Stimulated activated effector memory CD8-positive, alpha-beta T cell treated with anti-CD3 and anti-CD28 coated beads, Interleukin-12 subunit alpha, Interleukin-12 subunit beta, amount 100 ng/mL, for 72 hours (primary cell): ENCODE measurements around the gene FLRT3.

Experiments
- ATAC-seq: fragments of 150-1000 bp; cut with Tn5 transposase; 2 replicates; pipeline ENCODE4 v1.10.0; 2021
- DNase-seq, 2 donors: peaks; one replicate each; pipeline ENCODE4 v3.0.0; 2021 to 2022; ENCODE audit warnings: low spot score in 2 of 2
- H3K27ac Mint-ChIP-seq: one replicate; pipeline ENCODE4 v1.8.0; 2022; ENCODE audit warnings: mild to moderate bottlenecking, mixed read lengths
- H3K36me3 Mint-ChIP-seq: one replicate; pipeline ENCODE4 v1.8.0; 2022; ENCODE audit warnings: mild to moderate bottlenecking, mixed read lengths
- H3K4me1 Mint-ChIP-seq: one replicate; pipeline ENCODE4 v1.8.0; 2022; ENCODE audit warnings: mixed read lengths
- H3K4me3 Mint-ChIP-seq: one replicate; pipeline ENCODE4 v1.8.0; 2022; ENCODE audit warnings: mild to moderate bottlenecking, mixed read lengths
- H3K9me3 Mint-ChIP-seq: one replicate; pipeline ENCODE4 v1.8.0; 2022; ENCODE audit warnings: mixed read lengths

FLRT3 gene

DNA sequence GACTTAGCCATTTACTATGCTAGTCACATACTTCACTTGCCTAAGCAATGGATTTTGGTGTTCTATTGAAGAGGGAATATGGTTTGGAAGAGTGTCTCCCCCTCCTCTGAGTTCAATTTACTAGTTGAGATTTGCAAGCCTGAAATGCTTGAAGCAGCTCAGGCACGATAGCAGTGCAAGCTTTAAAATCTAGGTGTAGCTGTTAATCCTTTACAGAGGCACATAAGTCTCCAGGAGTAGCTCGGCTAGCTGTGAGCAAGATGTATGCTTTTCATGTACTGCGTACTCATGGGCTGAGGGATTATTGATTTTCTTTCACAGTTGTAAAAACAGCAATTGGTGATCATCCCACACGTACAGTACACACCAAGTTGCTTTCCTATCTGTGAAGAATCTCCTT is 726 bp downstream of the FLRT3 start:
- Mint-ChIP-seq H3K4me3 (no peak overlapping the region), H3K9me3 (no peaks in the 10 kb centered on the region), H3K36me3 (no peaks in the 10 kb centered on the region), H3K27ac (no peak overlapping the region), H3K4me1 (no peaks in the 10 kb centered on the region)
- DNase-seq: no peak
- ATAC-seq: no peak

DNA sequence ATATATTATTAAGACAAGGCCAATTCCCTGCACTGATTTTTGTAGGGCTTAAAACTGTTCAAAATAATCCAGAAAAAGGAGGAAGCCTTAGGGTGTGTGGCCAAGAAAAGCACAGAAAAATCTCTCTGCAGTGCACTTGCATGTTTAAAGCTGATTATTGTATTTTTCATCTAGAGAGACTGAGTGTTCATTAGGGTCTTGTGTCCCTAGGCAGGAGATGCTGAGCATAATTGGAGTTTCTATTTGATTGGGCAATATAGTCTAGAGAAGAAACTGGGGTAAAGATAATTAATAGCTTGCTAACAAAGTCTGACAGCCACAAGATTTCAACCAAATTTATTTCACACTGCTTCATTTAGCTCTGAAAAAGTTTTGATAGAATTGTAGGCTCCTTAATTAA is 2.4 kb downstream of the FLRT3 start:
- Mint-ChIP-seq H3K4me1 (no peaks in the 10 kb centered on the region), H3K27ac (no peak overlapping the region), H3K36me3 (no peaks in the 10 kb centered on the region), H3K9me3 (no peaks in the 10 kb centered on the region), H3K4me3 (no peak overlapping the region)
- DNase-seq: no peak
- ATAC-seq: no peak

DNA sequence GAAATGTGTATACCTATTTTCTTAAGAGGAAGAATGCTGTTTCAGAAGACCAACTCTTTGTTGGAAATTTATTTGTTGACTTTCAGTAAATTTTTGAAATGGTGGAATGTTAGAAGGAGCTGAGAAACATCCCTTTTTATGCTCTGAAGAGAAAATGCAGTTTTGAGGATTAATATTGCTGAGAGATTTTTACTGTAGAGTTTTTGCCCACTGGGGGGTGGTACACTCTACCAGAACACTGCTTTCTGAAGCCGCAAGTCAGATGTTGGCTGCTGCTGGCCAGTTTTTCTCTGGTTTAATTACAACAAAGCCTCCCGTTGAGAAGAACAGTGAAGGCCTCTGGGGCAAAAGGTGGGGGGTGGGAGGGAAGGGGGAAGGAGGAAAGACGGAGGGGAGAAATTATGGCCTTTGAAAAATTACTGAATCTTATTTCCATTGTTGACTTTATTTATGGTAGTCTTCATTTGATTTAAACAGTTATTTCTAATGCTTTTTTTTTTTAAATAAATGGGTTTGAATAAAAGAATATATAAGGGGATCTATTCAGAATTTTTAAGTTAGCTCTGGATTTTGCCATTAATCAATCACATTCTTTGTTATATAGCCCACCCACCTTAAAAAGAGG is 3.0 kb downstream of the FLRT3 start:
- Mint-ChIP-seq H3K4me3 (no peak overlapping the region), H3K36me3 (no peaks in the 10 kb centered on the region), H3K27ac (no peak overlapping the region), H3K9me3 (no peaks in the 10 kb centered on the region), H3K4me1 (no peaks in the 10 kb centered on the region)
- DNase-seq (no peak), ATAC-seq (no peak)

DNA sequence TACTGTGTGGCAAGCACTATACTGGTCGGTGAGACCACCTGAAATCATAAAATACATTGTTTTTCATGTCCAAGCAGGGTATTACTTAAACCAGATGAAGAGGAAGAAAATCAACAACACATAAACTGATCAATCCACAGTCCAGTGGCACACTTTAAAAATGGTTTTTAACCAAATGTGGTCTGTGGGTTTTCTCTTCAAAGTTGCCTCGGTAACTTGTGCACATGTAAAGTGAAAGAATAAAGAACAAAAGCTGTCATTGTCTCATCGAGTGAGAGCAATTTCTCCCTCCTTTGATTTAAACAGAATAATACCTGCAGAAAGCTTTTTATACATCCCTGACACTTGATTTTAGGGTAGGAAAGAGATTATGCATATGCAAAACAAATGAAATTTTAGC is 3.7 kb downstream of the FLRT3 start:
- H3K27ac Mint-ChIP-seq: no peak overlapping the region
- H3K36me3 Mint-ChIP-seq: no peaks in the 10 kb centered on the region
- H3K4me3 Mint-ChIP-seq: no peak overlapping the region
- no peaks in the 10 kb centered on the region for H3K4me1 Mint-ChIP-seq
- no peaks in the 10 kb centered on the region for H3K9me3 Mint-ChIP-seq
- DNase-seq: no peak
- ATAC-seq: no peak

DNA sequence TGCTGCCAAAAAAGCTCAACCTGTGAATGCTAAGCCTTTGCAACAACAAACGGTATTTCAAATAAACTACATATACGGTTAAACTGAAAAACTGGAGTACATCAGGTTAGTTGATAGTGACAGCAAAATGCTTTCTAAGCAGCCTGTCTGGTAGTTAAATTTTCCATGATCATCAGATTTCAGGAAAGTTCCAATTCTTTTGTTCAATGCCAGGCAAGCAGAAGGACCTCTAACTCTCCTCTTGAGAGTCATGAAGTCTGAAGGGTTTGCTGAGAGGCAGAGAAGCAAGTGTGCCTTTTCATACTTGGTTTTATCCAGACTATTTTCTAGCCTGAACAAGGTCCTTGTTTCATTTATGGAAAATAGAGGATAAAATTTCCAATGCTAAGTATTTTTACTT is 4.5 kb downstream of the FLRT3 start:
- no peaks in the 10 kb centered on the region for H3K4me1 Mint-ChIP-seq
- no peak overlapping the region for H3K4me3 Mint-ChIP-seq
- no peaks in the 10 kb centered on the region for H3K36me3 Mint-ChIP-seq

DNA sequence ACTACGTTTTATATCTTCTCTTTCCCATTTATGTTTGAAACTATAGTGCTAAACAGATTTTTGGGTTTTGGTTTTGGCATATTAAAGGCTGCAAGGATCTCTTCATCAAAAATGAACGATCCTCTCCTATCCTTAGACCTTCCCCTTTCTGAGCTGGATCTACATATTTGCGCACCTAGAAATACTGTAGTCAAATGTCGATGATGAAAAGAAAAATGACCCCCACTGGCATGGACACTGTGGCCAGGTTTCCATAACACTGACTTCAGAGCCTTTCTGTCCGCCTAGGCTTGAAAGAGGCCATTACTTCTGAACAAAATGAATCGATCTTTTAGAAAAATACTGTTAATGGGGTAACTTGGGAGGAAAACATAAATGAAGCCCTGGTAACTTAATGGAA is 5.8 kb downstream of the FLRT3 start:
- Mint-ChIP-seq H3K27ac (no peak overlapping the region), H3K4me3 (no peak overlapping the region), H3K9me3 (no peaks in the 10 kb centered on the region), H3K4me1 (no peaks in the 10 kb centered on the region), H3K36me3 (no peaks in the 10 kb centered on the region)
- DNase-seq (no peak), ATAC-seq (no peak)

More for the DNA sequence above, 4.5 kb downstream of the FLRT3 start:
- Mint-ChIP-seq H3K27ac (no peak overlapping the region), H3K9me3 (no peaks in the 10 kb centered on the region)
- DNase-seq (no peak), ATAC-seq (no peak)

DNA sequence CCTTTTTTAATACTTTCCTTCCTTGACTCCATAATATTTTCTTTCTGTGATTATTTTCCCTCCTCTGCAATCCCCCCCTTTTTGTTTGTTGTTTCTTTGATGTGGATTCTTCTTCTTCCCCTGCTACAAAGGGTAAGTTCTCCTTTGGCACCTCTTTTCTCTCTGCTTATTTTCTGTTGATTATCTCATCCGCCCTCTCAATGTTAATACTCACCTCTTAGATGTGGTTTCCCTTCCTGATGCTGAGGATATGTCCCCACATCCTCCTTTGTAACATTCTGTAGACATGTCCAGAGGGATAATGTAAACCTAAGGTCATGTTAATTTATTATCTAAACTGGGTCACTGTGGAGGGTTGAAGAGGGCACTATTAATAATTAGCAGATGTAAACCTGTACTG is 17.7 kb downstream of the FLRT3 start:
- Mint-ChIP-seq H3K4me1 (no peaks in the 10 kb centered on the region), H3K36me3 (no peaks in the 10 kb centered on the region), H3K27ac (no peak overlapping the region), H3K9me3 (peaks cover 21% of the 10 kb centered on the region), H3K4me3 (no peak overlapping the region)
- DNase-seq: no peak
- no peak for ATAC-seq

DNA sequence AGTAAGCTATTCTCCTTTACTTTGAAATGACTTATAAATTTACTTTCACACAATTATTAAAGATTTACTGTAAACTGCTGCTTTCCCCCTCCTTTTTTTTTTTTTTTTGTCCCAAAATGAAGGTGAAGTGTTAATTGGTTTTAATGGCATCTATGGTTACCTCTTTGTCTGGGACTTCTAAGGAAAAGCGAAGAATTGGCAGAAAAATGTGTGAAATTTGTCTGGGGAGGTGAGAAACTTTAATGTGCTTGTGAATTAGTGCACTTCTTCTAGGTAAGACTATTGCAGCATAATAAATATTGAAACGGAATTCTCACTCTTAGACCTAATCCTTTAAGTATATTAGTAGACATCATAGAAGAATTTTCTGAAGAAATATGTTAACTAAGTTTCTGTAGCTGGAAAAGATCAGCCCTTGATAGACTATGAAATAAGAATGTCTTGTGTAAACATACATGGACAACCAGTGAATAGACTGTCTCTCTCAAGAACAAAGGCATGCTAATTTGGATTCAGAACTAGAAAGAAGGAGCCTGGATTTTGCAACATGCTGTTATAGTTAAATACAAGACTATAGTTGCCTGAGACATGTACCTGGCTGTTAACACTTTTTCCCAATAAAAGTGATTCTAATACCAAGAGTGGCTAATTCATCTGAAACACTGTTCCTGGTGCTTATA is 23.9 kb downstream of the FLRT3 start:
- no peak for DNase-seq
- no peaks in the 10 kb centered on the region for H3K36me3 Mint-ChIP-seq
- no peak overlapping the region for H3K27ac Mint-ChIP-seq
- no peaks in the 10 kb centered on the region for H3K4me1 Mint-ChIP-seq
- H3K9me3 Mint-ChIP-seq: peaks cover 9% of the 10 kb centered on the region
- H3K4me3 Mint-ChIP-seq: no peak overlapping the region
- no peak for ATAC-seq

DNA sequence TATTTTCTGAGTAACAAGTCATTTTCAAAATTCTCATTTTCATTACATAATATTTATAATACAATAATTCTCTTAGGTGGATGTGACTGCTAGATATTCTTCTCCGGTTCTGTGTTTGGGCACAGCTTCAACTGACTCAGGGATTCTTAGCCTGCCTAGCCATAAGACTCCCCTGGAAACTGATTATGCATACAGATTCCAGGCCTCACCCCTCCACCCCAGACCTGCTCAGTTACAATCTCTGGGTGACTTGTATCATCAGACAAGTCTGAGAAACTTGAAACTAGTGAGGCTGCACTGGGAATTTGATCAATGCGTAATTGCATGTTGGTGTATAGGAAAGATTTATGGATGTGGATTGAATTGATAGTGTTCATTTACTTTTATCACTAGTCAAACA is 25.4 kb downstream of the FLRT3 start:
- no peaks in the 10 kb centered on the region for H3K4me1 Mint-ChIP-seq
- ATAC-seq (no peak), DNase-seq (no peak)
- H3K27ac Mint-ChIP-seq: no peak overlapping the region
- H3K36me3 Mint-ChIP-seq: no peaks in the 10 kb centered on the region
- peaks cover 9% of the 10 kb centered on the region for H3K9me3 Mint-ChIP-seq
- H3K4me3 Mint-ChIP-seq: no peak overlapping the region

DNA sequence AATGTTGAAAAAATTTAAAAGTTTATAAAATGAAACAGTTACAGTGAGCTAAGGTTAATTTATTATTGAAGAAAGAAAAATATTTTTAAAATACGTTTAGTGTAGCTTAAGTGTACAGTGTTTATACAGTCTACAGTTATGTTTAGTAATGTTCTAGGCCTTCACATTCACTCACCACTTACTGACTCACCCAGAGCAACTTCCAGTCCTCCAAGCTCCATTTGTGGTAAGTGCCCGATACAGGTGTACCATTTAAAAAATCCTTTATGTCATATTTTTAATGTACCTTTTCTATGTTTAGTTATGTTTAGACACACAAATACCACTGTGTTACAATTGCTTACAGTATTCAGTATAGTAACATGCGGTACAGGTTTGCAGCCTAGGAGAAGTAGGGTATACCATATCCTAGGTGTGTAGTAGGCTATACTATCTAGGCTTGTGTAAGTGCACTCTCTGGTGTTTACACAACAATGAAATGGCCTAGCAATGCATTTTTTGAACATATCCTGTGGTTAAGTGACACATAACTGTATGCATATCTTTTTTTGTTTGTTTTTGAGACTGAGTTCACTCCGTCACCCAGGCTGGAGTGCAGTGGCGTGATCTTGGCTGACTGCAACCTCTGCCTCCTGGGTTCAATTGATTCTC is 26.3 kb downstream of the FLRT3 start:
- peaks cover 6% of the 10 kb centered on the region for H3K9me3 Mint-ChIP-seq
- DNase-seq: no peak
- no peaks in the 10 kb centered on the region for H3K36me3 Mint-ChIP-seq
- no peak overlapping the region for H3K4me3 Mint-ChIP-seq
- no peak overlapping the region for H3K27ac Mint-ChIP-seq
- no peak for ATAC-seq
- no peaks in the 10 kb centered on the region for H3K4me1 Mint-ChIP-seq

DNA sequence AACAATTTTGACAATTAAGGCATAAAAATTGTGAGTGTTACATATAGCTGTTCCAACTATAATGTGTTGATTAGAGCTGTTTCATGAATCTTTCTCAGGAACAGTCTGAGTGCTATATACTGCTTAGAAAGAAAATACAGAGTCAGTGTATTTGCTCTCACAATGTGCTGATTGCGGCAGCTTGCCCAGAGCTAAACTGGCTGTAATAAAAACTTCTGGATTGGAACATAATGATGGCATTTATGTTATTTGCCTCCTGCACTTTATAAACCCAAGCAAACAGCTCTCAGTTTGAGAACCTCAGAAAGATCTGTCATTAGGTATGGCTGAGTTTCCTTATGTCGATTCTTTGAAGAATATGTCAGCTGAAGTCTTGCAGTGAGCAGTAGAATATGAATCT is 29.5 kb downstream of the FLRT3 start:
- no peaks in the 10 kb centered on the region for H3K4me1 Mint-ChIP-seq
- no peak overlapping the region for H3K27ac Mint-ChIP-seq
- peaks cover 17% of the 10 kb centered on the region for H3K9me3 Mint-ChIP-seq
- no peaks in the 10 kb centered on the region for H3K36me3 Mint-ChIP-seq
- no peak for DNase-seq
- no peak overlapping the region for H3K4me3 Mint-ChIP-seq
- ATAC-seq: no peak

DNA sequence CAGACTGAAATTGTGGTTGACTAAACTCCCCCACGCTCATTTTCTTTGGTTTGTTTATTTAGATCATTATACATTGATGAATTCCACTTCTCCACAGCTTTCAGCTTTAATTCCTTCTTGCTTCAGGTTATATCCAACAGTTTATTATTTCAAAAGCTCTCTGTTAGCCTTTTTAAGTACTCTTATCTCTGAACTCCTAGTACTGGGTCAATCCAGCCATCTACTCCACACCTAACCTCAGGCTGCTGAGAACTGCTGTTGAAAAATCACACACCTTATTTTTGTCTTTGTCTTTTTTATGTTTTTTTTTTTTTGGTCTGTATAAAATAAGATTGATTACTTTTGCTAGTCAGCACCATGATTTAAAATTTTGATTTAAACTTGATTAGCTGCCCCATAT is 32.9 kb downstream of the FLRT3 start:
- no peak for DNase-seq
- no peaks in the 10 kb centered on the region for H3K4me1 Mint-ChIP-seq
- H3K36me3 Mint-ChIP-seq: no peaks in the 10 kb centered on the region
- no peak overlapping the region for H3K27ac Mint-ChIP-seq
- H3K4me3 Mint-ChIP-seq: no peak overlapping the region
- peaks cover 14% of the 10 kb centered on the region for H3K9me3 Mint-ChIP-seq
- no peak for ATAC-seq

DNA sequence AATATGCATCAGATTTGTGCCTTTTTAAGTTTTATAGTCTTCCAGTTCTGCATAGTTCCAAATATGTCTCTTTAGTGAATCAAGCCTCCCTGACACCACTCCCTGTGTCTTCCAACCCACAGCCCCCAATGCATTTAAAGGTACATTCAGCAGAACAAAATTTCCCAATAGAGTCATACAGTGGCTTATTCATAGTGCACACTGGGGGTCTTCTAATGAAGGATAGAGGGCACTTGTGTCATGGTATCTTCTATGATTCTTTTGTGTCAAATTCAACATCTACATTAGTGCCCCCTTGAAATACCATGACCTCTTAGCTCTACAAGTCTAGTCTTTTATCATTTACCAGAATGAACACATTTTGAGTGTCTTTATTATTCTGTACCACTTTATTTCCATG is 33.8 kb downstream of the FLRT3 start:
- H3K9me3 Mint-ChIP-seq: peaks cover 15% of the 10 kb centered on the region
- H3K4me3 Mint-ChIP-seq: no peak overlapping the region
- no peaks in the 10 kb centered on the region for H3K4me1 Mint-ChIP-seq
- H3K27ac Mint-ChIP-seq: no peak overlapping the region
- no peaks in the 10 kb centered on the region for H3K36me3 Mint-ChIP-seq
- DNase-seq (no peak), ATAC-seq (no peak)

DNA sequence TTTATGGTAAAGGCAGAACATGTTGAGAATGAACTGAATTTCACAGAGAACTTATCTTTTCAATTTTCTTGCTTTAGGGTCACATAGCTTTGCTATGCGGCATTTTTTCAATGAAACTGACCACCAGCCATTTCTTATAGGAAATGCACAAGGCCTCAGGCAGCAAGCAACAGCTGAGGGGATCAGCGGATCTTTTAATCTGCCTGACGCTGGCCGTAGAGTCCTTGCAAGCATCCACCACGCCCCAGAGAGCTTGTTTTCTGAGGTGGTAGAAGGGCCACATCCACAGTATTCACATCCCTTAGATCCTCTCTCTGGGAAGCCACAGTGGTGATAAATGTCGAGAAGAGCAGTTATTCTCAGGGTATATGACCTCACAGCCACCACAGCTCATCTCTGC is 34.3 kb downstream of the FLRT3 start:
- no peak overlapping the region for H3K4me3 Mint-ChIP-seq

DNA sequence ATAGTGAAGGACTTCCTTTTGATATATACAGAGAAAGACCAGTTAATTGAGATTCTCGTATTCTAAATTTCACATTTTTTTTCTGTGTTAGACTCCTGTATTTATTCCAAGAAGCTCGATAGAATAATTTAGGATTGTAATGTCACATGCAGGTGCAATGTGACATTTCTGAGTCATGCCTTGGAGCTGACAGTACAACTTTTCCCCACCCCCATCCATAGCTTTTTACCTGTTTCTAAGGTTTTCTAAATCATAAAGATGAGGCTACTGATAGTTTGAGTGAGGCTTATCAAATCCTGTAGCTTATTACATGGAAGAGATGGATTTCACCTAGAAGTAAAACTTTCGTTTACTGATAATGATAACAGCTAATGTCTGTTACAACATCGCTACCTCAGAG is 37.6 kb downstream of the FLRT3 start:
- Mint-ChIP-seq H3K36me3 (no peaks in the 10 kb centered on the region), H3K4me1 (no peaks in the 10 kb centered on the region), H3K27ac (no peak overlapping the region), H3K9me3 (peaks cover 7% of the 10 kb centered on the region), H3K4me3 (no peak overlapping the region)
- DNase-seq (no peak), ATAC-seq (no peak)

More for the DNA sequence above, 34.3 kb downstream of the FLRT3 start:
- no peak overlapping the region for H3K27ac Mint-ChIP-seq
- DNase-seq: no peak
- no peaks in the 10 kb centered on the region for H3K36me3 Mint-ChIP-seq
- H3K4me1 Mint-ChIP-seq: no peaks in the 10 kb centered on the region
- peaks cover 15% of the 10 kb centered on the region for H3K9me3 Mint-ChIP-seq
- ATAC-seq: no peak

DNA sequence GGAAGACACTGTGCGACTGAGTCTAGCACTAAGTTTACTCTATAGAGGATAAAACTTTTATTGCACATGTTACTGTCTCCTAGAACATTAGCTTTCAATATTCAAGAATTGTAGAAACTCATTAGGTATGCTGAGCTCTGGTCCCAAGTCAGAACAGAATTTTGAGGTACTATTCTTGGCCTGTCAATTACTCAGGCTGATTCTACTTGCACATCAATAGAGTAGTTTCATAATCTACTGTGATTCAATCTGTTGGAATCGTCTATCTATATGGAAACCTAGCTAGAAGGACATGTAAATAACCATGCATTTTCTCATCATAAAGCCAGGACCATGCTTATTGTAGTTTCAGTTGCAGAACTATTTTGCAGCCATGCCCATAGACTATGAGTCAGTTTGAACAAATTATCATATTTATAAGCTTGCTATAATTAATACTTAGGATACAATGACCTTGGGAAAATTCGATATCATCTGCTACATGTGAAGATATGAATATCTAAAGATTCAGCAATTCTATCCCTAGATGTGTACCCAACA is 41.6 kb downstream of the FLRT3 start:
- Mint-ChIP-seq H3K4me1 (no peaks in the 10 kb centered on the region), H3K4me3 (no peak overlapping the region), H3K9me3 (peaks cover 6% of the 10 kb centered on the region), H3K27ac (no peak overlapping the region), H3K36me3 (no peaks in the 10 kb centered on the region)
- ATAC-seq (no peak), DNase-seq (no peak)
